Measurements from ENCODE around the gene STON2. TPM values are rescaled to one million over a fixed set of nuclear protein-coding genes. Genes with fewer than 3 reads are reported as not detected.
A peak's percentile ranks its signal among the peaks of the same experiment; 100 is the strongest.
"Not testable (repeated sequence)": the region's sequence is repeated elsewhere in the genome, so short reads cannot be mapped to it uniquely, and the experiment has no call there.

The STON2 gene
- total RNA-seq, 1 experiment from 2014 or later = 0.32 TPM

DNA sequence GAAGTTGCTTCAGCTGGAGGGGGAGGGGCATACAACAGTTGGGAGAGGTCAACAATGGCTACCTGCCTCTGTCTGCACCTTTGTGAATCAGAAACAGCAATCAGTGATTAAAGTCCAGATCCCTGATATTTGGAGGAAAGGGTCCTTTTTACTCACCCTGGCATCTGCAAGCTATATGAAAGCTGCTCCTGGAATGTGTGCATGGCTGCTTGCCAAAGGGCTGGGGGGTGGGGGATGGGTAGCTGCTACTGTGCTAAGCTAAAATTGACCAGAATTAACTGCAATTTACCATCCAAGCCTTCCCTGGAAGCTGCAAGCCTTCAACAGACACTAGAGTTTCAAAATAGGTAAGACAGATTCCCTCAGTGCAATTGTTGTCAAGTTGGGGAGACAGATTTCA is 165.8 kb downstream of the STON2 start:
- no peak for DNase-seq (ENCODE audit: extremely low read depth, low read depth)

DNA sequence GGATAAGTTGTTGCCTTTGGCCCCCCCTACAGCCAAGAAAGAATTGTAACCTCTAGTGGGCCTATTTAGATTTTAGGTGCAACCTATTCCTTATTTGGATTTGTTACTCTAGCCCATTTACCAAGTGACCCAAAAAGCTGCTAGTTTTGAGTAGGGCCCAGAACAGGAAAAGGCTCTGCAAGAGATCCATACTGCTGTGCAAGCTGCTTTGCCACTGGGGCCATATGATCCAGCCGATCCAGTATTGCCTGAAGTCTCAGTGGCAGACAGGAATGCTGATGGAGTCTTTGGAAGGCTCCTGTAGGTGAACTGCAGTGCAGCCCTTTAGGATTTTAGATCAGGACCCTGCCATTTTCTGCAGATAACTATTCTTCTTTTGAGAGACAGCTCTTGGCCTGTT is 166.5 kb downstream of the STON2 start:
- DNase-seq (ENCODE audit: extremely low read depth, low read depth) = no peak

DNA sequence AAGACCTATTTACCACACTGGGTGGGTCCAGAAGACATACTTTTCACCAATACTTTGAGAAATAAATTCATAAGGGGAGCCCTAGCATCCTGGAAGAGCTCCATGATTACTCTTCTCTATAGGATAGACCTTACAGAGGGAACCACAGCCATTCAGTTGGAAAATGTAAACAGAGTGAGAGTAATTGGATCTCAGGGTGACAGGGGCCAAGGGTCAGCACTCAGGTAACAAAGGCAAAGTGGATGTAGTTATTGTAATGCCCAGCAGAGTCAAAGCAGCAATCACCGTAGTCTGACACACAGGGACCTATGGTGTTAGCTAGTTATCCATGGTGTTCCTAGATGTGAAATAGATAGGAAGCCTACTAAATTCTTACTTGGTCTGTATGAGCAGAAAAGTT is 168.6 kb downstream of the STON2 start:
- no peak for DNase-seq (ENCODE audit: extremely low read depth, low read depth)

- no peak for DNase-seq (ENCODE audit: extremely low read depth, low read depth)
Observed at GRCh38 chr14:81224222-81224621, 175.9 kb downstream of the STON2 start.

DNA sequence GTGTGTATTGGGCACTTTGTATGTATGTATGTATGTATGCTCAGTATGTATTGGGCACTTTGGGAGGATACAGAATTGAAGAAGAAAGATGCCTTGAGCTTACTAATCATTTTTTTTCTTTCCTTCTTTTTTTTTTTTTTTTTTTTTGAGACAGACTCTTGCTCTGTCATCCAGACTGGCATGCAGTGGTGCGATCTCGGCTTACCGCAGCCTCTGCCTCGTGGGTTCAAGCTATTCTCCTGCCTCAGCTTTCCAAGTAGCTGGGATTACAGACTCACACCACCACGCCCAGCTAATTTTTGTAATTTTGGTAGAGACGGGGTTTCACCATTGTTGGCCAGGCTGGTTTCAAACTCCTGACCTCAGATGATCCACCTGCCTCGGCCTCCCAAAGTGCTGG is 176.3 kb downstream of the STON2 start:
- DNase-seq (ENCODE audit: extremely low read depth, low read depth) = not testable (repeated sequence)

GRCh38 chr14:81222691-81223090 is 177.4 kb downstream of the STON2 start:
- no peak for DNase-seq (ENCODE audit: extremely low read depth, low read depth)

DNA sequence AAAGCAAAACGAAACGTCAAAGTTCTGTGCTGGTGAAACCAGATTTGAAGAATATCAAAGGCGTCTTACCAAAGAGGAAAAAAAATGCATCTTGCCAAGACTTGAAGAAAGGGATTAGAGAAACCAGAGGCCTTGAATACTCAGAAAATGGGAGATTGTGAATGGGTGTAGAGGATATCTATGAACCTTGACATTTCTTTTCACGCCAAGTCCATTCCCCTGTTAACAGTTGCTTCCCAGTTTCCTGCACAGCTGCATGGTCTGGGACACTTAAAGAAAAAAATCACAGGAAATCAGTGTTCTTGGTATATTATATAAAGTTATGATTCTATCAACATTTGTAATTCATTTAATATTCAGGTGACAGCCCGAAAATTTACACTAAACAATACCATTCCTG is 178.0 kb downstream of the STON2 start:
- DNase-seq (ENCODE audit: extremely low read depth, low read depth) = no peak

DNA sequence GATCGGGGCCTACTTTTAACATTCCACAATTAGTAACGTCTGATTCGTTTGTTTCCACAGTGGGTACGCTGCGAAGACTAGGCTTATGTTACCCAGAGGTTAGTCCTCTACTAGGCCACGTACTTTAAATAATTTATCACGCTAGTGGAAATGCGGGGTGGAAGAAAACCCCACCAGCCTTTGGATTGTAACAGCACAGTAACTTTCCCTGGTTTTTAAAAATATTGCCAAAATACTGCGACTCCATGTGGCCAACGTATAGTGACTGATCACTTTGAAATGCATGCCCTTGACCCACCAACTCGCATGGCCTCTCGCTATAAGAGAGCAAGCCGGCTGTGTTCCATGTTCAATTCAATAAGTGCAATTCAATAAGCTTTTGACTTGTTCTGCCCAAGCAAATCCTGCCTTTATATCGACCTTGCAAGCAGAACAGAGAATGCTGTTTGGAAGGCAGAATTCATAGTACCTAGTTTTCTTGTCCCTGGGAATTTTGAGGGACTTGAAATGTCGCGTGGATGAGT is 178.5 kb downstream of the STON2 start:
- DNase-seq (ENCODE audit: extremely low read depth, low read depth) = no peak

DNA sequence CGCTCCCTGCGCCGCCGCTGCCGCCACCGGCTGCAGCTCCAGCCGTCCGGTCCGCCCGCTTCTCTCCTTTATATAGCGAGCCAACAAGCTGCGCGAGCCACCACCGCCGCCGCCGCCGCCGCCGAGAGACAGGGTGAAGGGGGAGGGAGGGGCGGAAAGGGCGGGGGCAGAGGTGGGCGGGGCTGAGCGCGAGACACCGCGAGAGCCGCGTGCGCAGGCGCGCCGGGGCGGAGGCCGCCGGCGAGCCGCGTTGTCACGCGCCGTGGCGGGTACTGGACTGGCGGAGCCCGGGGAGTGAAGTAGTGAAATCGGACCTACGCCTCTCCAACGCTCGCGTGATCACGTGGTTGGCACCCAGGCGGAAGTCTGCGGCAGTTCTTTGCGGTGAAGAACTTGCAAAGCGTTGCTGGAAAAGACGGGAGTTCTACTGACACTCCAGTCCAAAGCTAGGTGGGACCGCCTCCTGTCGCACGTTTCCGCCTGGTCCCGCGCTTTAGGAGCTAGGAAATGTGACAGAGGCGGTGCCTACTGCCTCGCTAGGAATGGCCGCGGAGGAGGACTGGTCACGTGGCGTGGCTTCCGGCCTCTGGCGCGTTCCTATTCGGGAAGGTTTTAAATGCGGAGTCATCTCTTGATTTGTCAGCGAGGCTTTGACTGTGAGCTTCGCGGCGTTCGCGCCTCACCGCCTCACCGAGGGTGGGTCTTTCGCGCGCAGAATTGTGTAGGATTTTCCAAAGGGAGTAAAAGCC is 179.1 kb downstream of the STON2 start, which contains the start of gene GTF2A1:
Gene GTF2A1, minus strand, starts transcription at position 130 of the 749 bp plus-strand sequence. CDS start 441 bp downstream, outside the sequence.
- DNase-seq (ENCODE audit: extremely low read depth, low read depth) = peak; percentile 93

DNA sequence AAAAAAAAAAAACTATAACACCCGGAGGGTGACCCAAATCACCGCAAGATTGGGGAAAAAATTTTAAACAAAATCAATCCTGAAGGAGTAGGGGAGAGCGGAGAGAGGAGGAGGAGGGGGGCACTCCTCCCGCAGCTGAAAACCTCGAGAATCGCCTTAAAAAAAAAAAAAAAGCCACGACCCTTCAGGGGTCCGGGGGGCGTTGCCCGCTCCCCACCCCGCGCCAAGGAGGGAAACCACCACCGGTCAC is 179.6 kb downstream of the STON2 start:
- DNase-seq (ENCODE audit: extremely low read depth, low read depth) = no peak

GRCh38 chr14:81219759-81220579 is 180.2 kb downstream of the STON2 start:
- DNase-seq (ENCODE audit: extremely low read depth, low read depth) = peak; percentile 15

DNA sequence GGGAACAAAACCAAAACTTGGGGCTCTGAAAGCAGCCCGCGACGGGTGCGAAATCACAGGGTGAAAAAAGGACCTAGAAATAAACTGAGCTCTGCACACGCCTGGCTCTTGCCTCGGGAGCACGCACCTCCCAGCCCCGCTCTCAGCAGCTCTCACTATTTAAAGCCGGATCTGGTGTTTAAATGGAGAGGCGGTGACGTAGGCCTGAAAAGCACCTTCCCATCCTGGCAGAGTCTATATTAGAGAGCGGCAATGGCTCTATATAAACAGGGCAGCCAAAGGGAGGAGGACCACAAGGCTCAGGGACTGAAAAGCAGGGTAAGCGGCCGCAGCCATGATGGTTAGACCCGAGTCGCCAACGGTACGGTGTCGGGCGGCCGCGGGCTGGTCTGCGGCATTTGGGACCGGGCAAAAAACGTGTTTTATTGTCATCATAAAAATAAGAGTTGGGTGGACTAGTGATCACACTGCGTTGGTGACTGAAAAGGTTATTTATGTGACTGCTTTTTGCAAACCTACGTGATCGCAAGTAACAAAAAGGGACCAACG is 180.8 kb downstream of the STON2 start:
- DNase-seq (ENCODE audit: extremely low read depth, low read depth) = peak; percentile 97

DNA sequence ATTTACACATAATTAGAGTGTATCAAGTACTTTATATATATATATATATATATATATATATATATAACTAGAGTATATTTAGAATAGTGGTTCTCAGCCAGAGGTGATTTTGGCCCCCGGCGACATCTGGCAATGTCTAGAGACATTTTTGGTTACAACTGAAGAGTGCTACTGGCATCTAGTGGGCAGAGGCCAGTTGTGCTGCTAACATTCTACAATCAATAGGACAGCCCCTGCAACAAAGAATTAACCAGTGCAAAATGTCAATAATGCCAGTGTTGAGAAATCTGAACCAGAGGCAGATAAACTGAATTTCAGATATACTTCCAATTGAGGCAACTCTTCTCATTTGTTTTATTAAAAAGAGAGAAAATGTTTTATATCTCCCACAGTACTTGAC is 188.3 kb downstream of the STON2 start:
- DNase-seq (ENCODE audit: extremely low read depth, low read depth) = peak; percentile 21

Small RNA genes within 50 kb of the gene (small RNA-seq; reads per million reads assigned to genes)
- gene DYNLL1P1 = 0 reads per million in 2 experiments
- 0 reads per million in 2 experiments for gene DYNLL1P2

Other genes starting within 250 kb of the STON2 start
- 28.4 and 32.0 TPM in 2 replicates for gene GTF2A1, start 179.4 kb downstream of the STON2 start, total RNA-seq (2014; rRNA removed; shearing (Covaris generic))
- gene SEL1L, start 133.5 kb upstream of the STON2 start, total RNA-seq (2014; rRNA removed; shearing (Covaris generic)) = 82.9 and 95.2 TPM in 2 replicates

Measured in NCI-H460 (cell line).